H1 (cell line): ENCODE results near the gene LEUTX. TPM values are rescaled to one million over a fixed set of nuclear protein-coding genes. Genes with fewer than 3 reads are reported as not detected.

ENCODE experiments used
- CTCF ChIA-PET: fragments of 300-600 bp; sonication (Branson Sonifier 250); formaldehyde crosslinking; loops from one replicate; lab custom pipeline; 2021; ENCODE audit not compliant: partially characterized antibody; lab: Charles Lee
- POLR2A ChIA-PET: fragments of 300-600 bp; sonication (Branson Sonifier 250); formaldehyde crosslinking; loops from one replicate; lab custom pipeline; 2021; ENCODE audit warnings: inconsistent platforms; ENCODE audit not compliant: partially characterized antibody; lab: Charles Lee
- DNase-seq, 2 experiments: peaks; one replicate each; pipeline versions ENCODE4 v3.0.0 to v3.0.0-alpha.2; 2010 to 2022; ENCODE audit warnings: low spot score in 2 of 2, low read depth in 1 of 2, mixed read lengths in 1 of 2
- FAIRE-seq: peaks from 2 replicates; lab custom pipeline; 2011; peaks lifted over from hg19 to GRCh38; lab: Jason Lieb, UNC
- H2AFZ ChIP-seq: 2 replicates; pipeline ENCODE4 v1.8.1; 2012; ENCODE audit warnings: low read length, inconsistent platforms
- H2AK5ac ChIP-seq: 2 replicates; pipeline ENCODE4 v1.6.1; 2013; ENCODE audit warnings: low read depth, low read length
- H2BK120ac ChIP-seq: replicated peaks from 2 replicates; pipeline ENCODE3; 2013; ENCODE audit warnings: low read depth, low read length, inconsistent platforms
- H2BK12ac ChIP-seq: 2 replicates; pipeline ENCODE4 v1.6.1; 2013; ENCODE audit warnings: low read depth, low read length
- H2BK15ac ChIP-seq: 2 replicates; pipeline ENCODE4 v1.6.1; 2013; ENCODE audit warnings: low read length
- H2BK20ac ChIP-seq: 2 replicates; pipeline ENCODE4 v1.6.1; 2013; ENCODE audit warnings: low read length
- H2BK5ac ChIP-seq: 2 replicates; pipeline ENCODE4 v1.6.1; 2013; ENCODE audit warnings: low read depth, low read length
- H3K14ac ChIP-seq: 2 replicates; pipeline ENCODE4 v1.6.1; 2013; ENCODE audit warnings: inconsistent platforms; ENCODE audit not compliant: insufficient read length
- H3K18ac ChIP-seq: 2 replicates; pipeline ENCODE4 v1.6.1; 2013; ENCODE audit warnings: low read length; ENCODE audit errors: extremely low read depth
- H3K23ac ChIP-seq: 2 replicates; pipeline ENCODE4 v1.6.1; 2013; ENCODE audit warnings: inconsistent platforms; ENCODE audit not compliant: insufficient read length
- H3K23me2 ChIP-seq: 2 replicates; pipeline ENCODE4 v1.6.1; 2013; ENCODE audit warnings: low read depth, low read length
- H3K27ac ChIP-seq: 2 replicates; pipeline ENCODE4 v1.6.1; 2011; ENCODE audit warnings: low read depth, low read length, inconsistent platforms
- H3K27me3 ChIP-seq, 4 experiments: replicated peaks in 1 of 4; 1 replicate in 1 of 4; 2 replicates in 3 of 4; pipeline versions ENCODE4 v1.6.1 to v1.8.1; 2011 to 2013; ENCODE audit warnings: low read length in 3 of 4, mild to moderate bottlenecking in 3 of 4, inconsistent platforms in 2 of 4, mixed read lengths in 2 of 4, moderate library complexity in 1 of 4; ENCODE audit not compliant: control insufficient read depth in 3 of 4, insufficient read depth in 3 of 4; ENCODE audit errors: extremely low read depth in 1 of 4
- H3K36me3 ChIP-seq, 4 experiments: 2 replicates each; pipeline versions ENCODE4 v1.6.1 to v1.8.1; 2011 to 2013; ENCODE audit warnings: mild to moderate bottlenecking in 4 of 4, low read length in 3 of 4, moderate library complexity in 2 of 4, control low read depth in 1 of 4, inconsistent platforms in 1 of 4; ENCODE audit not compliant: insufficient read depth in 4 of 4, control insufficient read depth in 2 of 4
- H3K4ac ChIP-seq: replicated peaks from 2 replicates; pipeline ENCODE3; 2013; ENCODE audit warnings: low read length, low read depth, mixed read lengths, inconsistent platforms; ENCODE audit not compliant: insufficient read length
- H3K4me1 ChIP-seq, 4 experiments: replicated peaks in 1 of 4; 1 replicate in 1 of 4; 2 replicates in 3 of 4; pipeline versions ENCODE4 v1.6.1 to v1.8.1; 2011 to 2013; ENCODE audit warnings: low read length in 3 of 4, inconsistent platforms in 2 of 4, mixed read lengths in 1 of 4; ENCODE audit not compliant: insufficient read depth in 4 of 4, control insufficient read depth in 3 of 4
- H3K4me2 ChIP-seq, 2 experiments: 2 replicates each; pipeline versions ENCODE4 v1.6.1 to v1.8.1; 2011 to 2013; ENCODE audit warnings: low read depth in 2 of 2, low read length in 2 of 2, control low read depth in 1 of 2, inconsistent platforms in 1 of 2, mild to moderate bottlenecking in 1 of 2; ENCODE audit not compliant: insufficient read depth in 1 of 2
- H3K4me3 ChIP-seq, 4 experiments: fragments of 200-600, 300-600 bp in 1 of 4; sonication (generic), shearing (Covaris generic), sonication (Bioruptor Twin) in 1 of 4; 2 replicates each; pipeline versions ENCODE4 v1.5.1 to v1.8.1; 2011 to 2016; ENCODE audit warnings: low read length in 4 of 4, low read depth in 3 of 4, control low read depth in 2 of 4, inconsistent platforms in 2 of 4, mild to moderate bottlenecking in 2 of 4, mixed read lengths in 1 of 4, moderate library complexity in 1 of 4; ENCODE audit not compliant: insufficient read depth in 2 of 4; ENCODE audit errors: extremely low read depth in 1 of 4
- H3K56ac ChIP-seq: replicated peaks from 2 replicates; pipeline ENCODE3; 2013; ENCODE audit warnings: low read depth, mild to moderate bottlenecking, mixed read lengths, low read length, inconsistent platforms; ENCODE audit not compliant: insufficient read length
- H3K79me1 ChIP-seq: 2 replicates; pipeline ENCODE4 v1.6.1; 2013; ENCODE audit warnings: low read depth, low read length, control low read depth
- H3K79me2 ChIP-seq, 2 experiments: 2 replicates each; pipeline versions ENCODE4 v1.6.1 to v1.8.1; 2012 to 2013; ENCODE audit warnings: low read length in 2 of 2, mild to moderate bottlenecking in 2 of 2, inconsistent platforms in 1 of 2; ENCODE audit not compliant: insufficient read depth in 2 of 2, control insufficient read depth in 1 of 2
- H3K9ac ChIP-seq, 4 experiments: replicated peaks in 1 of 4; 1 replicate in 1 of 4; 2 replicates in 3 of 4; pipeline versions ENCODE4 v1.6.1 to v1.8.1; 2011 to 2013; ENCODE audit warnings: low read depth in 3 of 4, low read length in 3 of 4, control low read depth in 2 of 4, mild to moderate bottlenecking in 2 of 4, moderate library complexity in 2 of 4, inconsistent platforms in 1 of 4; ENCODE audit errors: extremely low read depth in 1 of 4
- H3K9me3 ChIP-seq, 2 experiments: 2 replicates each; pipeline versions ENCODE4 v1.6.1 to v1.8.1; 2012 to 2013; ENCODE audit warnings: mild to moderate bottlenecking in 2 of 2, moderate library complexity in 2 of 2, control low read depth in 1 of 2, inconsistent platforms in 1 of 2, low read depth in 1 of 2, low read length in 1 of 2, mixed read lengths in 1 of 2; ENCODE audit not compliant: insufficient read depth in 2 of 2
- H4K20me1 ChIP-seq, 2 experiments: replicated peaks in 1 of 2; 2 replicates each; pipeline versions ENCODE3 to v1.8.1; 2011 to 2013; ENCODE audit warnings: inconsistent platforms in 2 of 2, low read length in 2 of 2, mild to moderate bottlenecking in 1 of 2; ENCODE audit not compliant: insufficient read depth in 2 of 2, control insufficient read depth in 1 of 2
- H4K5ac ChIP-seq: 2 replicates; pipeline ENCODE4 v1.6.1; 2013; ENCODE audit warnings: low read length, low read depth, mixed read lengths, inconsistent platforms; ENCODE audit not compliant: insufficient read length
- H4K8ac ChIP-seq: 2 replicates; pipeline ENCODE4 v1.8.0; 2013; ENCODE audit warnings: mild to moderate bottlenecking, moderate library complexity, low read length, inconsistent platforms; ENCODE audit not compliant: insufficient read depth; ENCODE audit errors: extremely low read depth
- H4K91ac ChIP-seq: replicated peaks from 2 replicates; pipeline ENCODE3; 2013; ENCODE audit warnings: low read length, mixed read lengths, inconsistent platforms; ENCODE audit not compliant: insufficient read length
- ATF3 ChIP-seq: IDR thresholded peaks from 2 replicates; pipeline ENCODE4 v1.6.1; 2011; ENCODE audit warnings: low read depth, mild to moderate bottlenecking, low read length; ENCODE audit not compliant: insufficient read depth
- EGR1 ChIP-seq: IDR thresholded peaks from 2 replicates; pipeline ENCODE4 v1.6.1; 2011; ENCODE audit warnings: low read depth, low read length, borderline replicate concordance
- FOSL1 ChIP-seq: IDR thresholded peaks from 2 replicates; pipeline ENCODE4 v1.6.1; 2011; ENCODE audit warnings: mild to moderate bottlenecking, low read depth, low read length, moderate library complexity; ENCODE audit not compliant: insufficient read depth
- GABPA ChIP-seq: IDR thresholded peaks from 2 replicates; pipeline ENCODE4 v1.6.1; 2011; ENCODE audit warnings: mild to moderate bottlenecking, low read length, moderate library complexity, borderline replicate concordance; ENCODE audit not compliant: insufficient read depth
- JUND ChIP-seq: IDR thresholded peaks from 2 replicates; pipeline ENCODE4 v1.6.1; 2011; ENCODE audit warnings: mild to moderate bottlenecking, improper control_type of control experiment, low read length
- MAFK ChIP-seq: IDR thresholded peaks from 2 replicates; pipeline ENCODE4 v1.6.1; 2012; ENCODE audit warnings: low read depth, mild to moderate bottlenecking, improper control_type of control experiment, low read length
- MAX ChIP-seq: IDR thresholded peaks from 2 replicates; pipeline ENCODE4 v1.6.1; 2012; ENCODE audit warnings: inconsistent platforms
- NANOG ChIP-seq: IDR thresholded peaks from 2 replicates; pipeline ENCODE4 v1.6.1; 2011; ENCODE audit warnings: low read length, low read depth, mild to moderate bottlenecking, inconsistent platforms; ENCODE audit not compliant: insufficient read depth, poor library complexity, severe bottlenecking
- NRF1 ChIP-seq: IDR thresholded peaks from 2 replicates; pipeline ENCODE4 v1.6.1; 2011; ENCODE audit warnings: mild to moderate bottlenecking, low read depth, low read length, improper control_type of control experiment
- POU5F1 ChIP-seq: IDR thresholded peaks from 2 replicates; pipeline ENCODE4 v1.6.1; 2011; ENCODE audit warnings: low read depth, mild to moderate bottlenecking, low read length, moderate library complexity
- SP2 ChIP-seq: IDR thresholded peaks from 2 replicates; pipeline ENCODE4 v1.6.1; 2012; ENCODE audit warnings: mild to moderate bottlenecking, low read length, inconsistent platforms
- SP4 ChIP-seq: IDR thresholded peaks from 2 replicates; pipeline ENCODE4 v1.6.1; 2012; ENCODE audit warnings: low read length, inconsistent platforms
- YY1 ChIP-seq: IDR thresholded peaks from 2 replicates; pipeline ENCODE4 v1.6.1; 2011; ENCODE audit warnings: low read depth, mild to moderate bottlenecking, low read length
- WGBS, 2 experiments: shearing (Covaris generic) in 1 of 2; methylation state at CpG; one replicate each; pipeline versions ENCODE4 v1.1.6 to v1.1.7; 2013 to 2015; ENCODE audit warnings: low lambda C conversion rate in 2 of 2, mixed read lengths in 2 of 2, inconsistent platforms in 1 of 2, low coverage in 1 of 2, missing lambda C conversion rate in 1 of 2; ENCODE audit not compliant: insufficient replicate concordance in 2 of 2, insufficient coverage in 1 of 2, insufficient read length in 1 of 2; ENCODE audit errors: extremely low coverage in 1 of 2, missing lambda C conversion rate in 1 of 2; 5-methylcytosine and 5-hydroxymethylcytosine counted together
- polyA plus RNA-seq, 7 experiments: library from polyadenylated mRNA; depleted of rRNA in 3 of 7; stranded (reverse) in 5 of 7; unstranded in 2 of 7; fragments of >200 nt in 5 of 7; fragments of 200-250 nt in 2 of 7; gene quantifications; 1 replicate in 5 of 7; 2 replicates in 1 of 7; 4 replicates in 1 of 7; pipeline versions ENCODE4 v1.2.1 to v1.2.3, GENCODE V29; 2011 to 2013; ENCODE audit warnings: missing spikeins in 2 of 7, mixed read lengths in 2 of 7
- total RNA-seq: library from RNA; stranded (reverse); fragmentation: NEBNext Ultra II Directional; extraction: Animal tissue kit (Norgen Biotek cat#: 25700); gene quantifications from 2 replicates; pipeline ENCODE4 v1.2.1, GENCODE V29; 2021

Gene LEUTX
- total and polyA plus RNA-seq, 2 of the 8 experiments (the other 6 are each of a cell fraction or from before 2014, with no cell fraction given) = not detected

DNA sequence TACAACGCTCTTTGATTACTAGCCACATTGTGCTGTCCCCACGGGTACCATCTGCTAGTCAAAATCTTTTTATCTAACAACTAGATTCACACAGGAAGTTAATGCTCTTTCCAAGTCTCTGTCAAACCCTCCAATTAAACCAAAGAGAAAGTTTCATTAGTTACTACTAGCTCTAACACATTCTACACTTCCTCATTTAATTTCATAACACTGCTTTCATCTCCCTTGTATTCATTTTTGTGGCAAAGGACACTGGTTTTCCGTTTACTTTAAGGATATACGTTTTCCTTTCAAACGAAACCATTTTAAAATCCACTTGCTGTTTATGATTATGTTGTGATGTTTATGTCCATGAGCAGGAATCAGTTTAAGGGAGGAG, 50.0 kb downstream of the LEUTX start:
- Histone ChIP-seq H3K9ac (no peak overlapping the region), H3K4me3 (no peak overlapping the region), H4K91ac (no peak overlapping the region), H4K20me1 (peaks cover 0 to 2% of the 10 kb centered on the region in 2 experiments), H3K4me1 (peaks cover 2 to 10% (median 4%) of the 10 kb centered on the region in 4 experiments; a peak in 6 of 7 replicates), H3K9me3 (no peaks in the 10 kb centered on the region), H3K23me2 (peaks cover 12% of the 10 kb centered on the region), H2BK5ac (no peak overlapping the region), H3K56ac (no peak overlapping the region), H2BK15ac (no peak overlapping the region), H3K79me1 (peaks cover 4% of the 10 kb centered on the region; the same call in 1 of the 2 replicates), H4K5ac (no peak overlapping the region), H3K4me2 (no peak overlapping the region), H3K4ac (no peak overlapping the region), H4K8ac (no peak overlapping the region), H2BK120ac (no peak overlapping the region), H2AK5ac (no peak overlapping the region), H2AFZ (no peak overlapping the region), H3K79me2 (peaks cover 0 to 16% of the 10 kb centered on the region in 2 experiments; a peak in 2 of 4 replicates), H3K36me3 (peaks cover 10 to 33% (median 25%) of the 10 kb centered on the region in 4 experiments; a peak in 7 of 8 replicates), H2BK12ac (no peak overlapping the region), H2BK20ac (no peak overlapping the region), H3K14ac (no peak overlapping the region), H3K27ac (no peak overlapping the region), H3K23ac (no peak overlapping the region), H3K27me3 (no peaks in the 10 kb centered on the region), H3K18ac (no peak overlapping the region)
- no peak for FAIRE-seq
- ChIA-PET CTCF (interaction anchor here (0.6 to 2.9 kb wide), 5 partner anchors 12 to 342 kb away, joined by 3 to 22 read pairs (median 3); no protein-coding TSS in a partner anchor), POLR2A (interaction anchor here (1.8 kb wide), 1 partner anchor 8 kb away, joined by 4 read pairs; no protein-coding TSS in a partner anchor)
- WGBS, 2 experiments = 77% methylated on average over 5 of the region's 5 CpGs; no CpG with 5 or more reads in 1 of the 2 experiments
- DNase-seq = no peak
- TF ChIP-seq POU5F1 (no peak), EGR1 (no peak), YY1 (no peak), GABPA (no peak), NRF1 (no peak), ATF3 (no peak), JUND (no peak), MAFK (no peak), SP2 (no peak), NANOG (no peak), FOSL1 (no peak), SP4 (no peak), MAX (no peak)
